Right forelimb (tissue), 1 donor: Measurements from ENCODE around the gene KRT2.

Source experiments
- DNase-seq: peaks from one replicate; pipeline ENCODE4 v3.0.0-alpha.2; 2018

Gene KRT2

GRCh38 chr12:52614381-52615207, 37.4 kb downstream of the KRT2 start:
- no peak for DNase-seq

GRCh38 chr12:52613384-52614030, 38.5 kb downstream of the KRT2 start:
- DNase-seq: no peak

- DNase-seq: no peak
These were observed 39.3 kb downstream of the KRT2 start for GRCh38 chr12:52612431-52613383.

- DNase-seq: no peak
These were observed 40.9 kb downstream of the KRT2 start for GRCh38 chr12:52611080-52611468.

GRCh38 chr12:52608826-52609630, 43.0 kb downstream of the KRT2 start:
- DNase-seq: no peak

GRCh38 chr12:52608161-52608560, 43.9 kb downstream of the KRT2 start:
- DNase-seq: no peak

GRCh38 chr12:52607314-52607713, 44.7 kb downstream of the KRT2 start:
- no peak for DNase-seq

- DNase-seq: no peak
These were observed 45.3 kb downstream of the KRT2 start for GRCh38 chr12:52606581-52607218.

- DNase-seq: no peak
These were observed 45.9 kb downstream of the KRT2 start for GRCh38 chr12:52606096-52606495.

- no peak for DNase-seq
These were observed 46.5 kb downstream of the KRT2 start for GRCh38 chr12:52605542-52605941.

GRCh38 chr12:52604859-52605258, 47.2 kb downstream of the KRT2 start:
- no peak for DNase-seq

GRCh38 chr12:52603314-52603713, 48.7 kb downstream of the KRT2 start:
- no peak for DNase-seq

- no peak for DNase-seq
These were observed 49.5 kb downstream of the KRT2 start for GRCh38 chr12:52602552-52602951.

GRCh38 chr12:52601671-52602070, 50.3 kb downstream of the KRT2 start:
- no peak for DNase-seq

- no peak for DNase-seq
These were observed 51.0 kb downstream of the KRT2 start, which contains the start of gene KRT72 for GRCh38 chr12:52600941-52601481. TSS of gene KRT72 (minus strand) at chr12:52601463. CDS start at chr12:52601452, 11 bp downstream.

- no peak for DNase-seq
These were observed 51.5 kb downstream of the KRT2 start for GRCh38 chr12:52600475-52600874.

GRCh38 chr12:52600071-52600470, 51.9 kb downstream of the KRT2 start:
- DNase-seq: no peak

- no peak for DNase-seq
These were observed 53.0 kb downstream of the KRT2 start for GRCh38 chr12:52598966-52599365.
